AG10803 (cell line): Measurements from ENCODE around the gene SPECC1L.

ENCODE experiments used
- DNase-seq: peaks from one replicate; pipeline ENCODE4 v3.0.0; 2010; ENCODE audit warnings: low read depth
- H3K4me3 ChIP-seq: 2 replicates; pipeline ENCODE4 v1.5.1; 2011; ENCODE audit warnings: mild to moderate bottlenecking, low read length, control low read depth
- CTCF ChIP-seq: conservative IDR thresholded peaks from 2 replicates; pipeline ENCODE4 v1.5.1; 2011; ENCODE audit warnings: mild to moderate bottlenecking, low read length, control low read depth, inconsistent platforms

SPECC1L gene

GRCh38 chr22:24398409-24398808 lies 127.8 kb downstream of the SPECC1L start:
- DNase-seq: no peak
- no peak for TF ChIP-seq CTCF
- no peak overlapping the region for H3K4me3 ChIP-seq

GRCh38 chr22:24400034-24400725 lies 129.5 kb downstream of the SPECC1L start:
- DNase-seq: no peak
- no peak for TF ChIP-seq CTCF
- no peak overlapping the region for H3K4me3 ChIP-seq

GRCh38 chr22:24400726-24401596 lies 130.3 kb downstream of the SPECC1L start:
- H3K4me3 ChIP-seq: no peak overlapping the region
- no peak for TF ChIP-seq CTCF
- DNase-seq: peak; percentile 35

GRCh38 chr22:24401931-24402367 lies 131.3 kb downstream of the SPECC1L start:
- no peak overlapping the region for H3K4me3 ChIP-seq

GRCh38 chr22:24402460-24403192 lies 132.0 kb downstream of the SPECC1L start:
- H3K4me3 ChIP-seq: no peak overlapping the region
- peak; percentile 93 for DNase-seq
- TF ChIP-seq CTCF: 0 out of 2 replicates have a peak, but pooled peaks have one; percentile 6

More at GRCh38 chr22:24401931-24402367, 131.3 kb downstream of the SPECC1L start:
- no peak for DNase-seq
- no peak for TF ChIP-seq CTCF

- H3K4me3 ChIP-seq: no peak overlapping the region
- no peak for TF ChIP-seq CTCF
- DNase-seq: no peak
Measured at GRCh38 chr22:24403346-24403745, 132.7 kb downstream of the SPECC1L start.
